Renal pelvis (tissue), 4 donors: ENCODE results near the gene SMIM24. TPM values are rescaled to one million over a fixed set of nuclear protein-coding genes. Genes with fewer than 3 reads are reported as not detected.

ENCODE experiments used
- DNase-seq: peaks from one replicate; pipeline ENCODE4 v3.0.0-alpha.2; 2013
- polyA plus RNA-seq, 3 donors: library from polyadenylated mRNA; unstranded; fragments of 120-200 nt; gene quantifications; one replicate each; pipeline ENCODE4 v1.2.1, GENCODE V29; 2013; ENCODE audit not compliant: insufficient read length in 3 of 3

The SMIM24 gene
- polyA plus RNA-seq, 3 donors = 514 to 578 (median 532) TPM

DNA sequence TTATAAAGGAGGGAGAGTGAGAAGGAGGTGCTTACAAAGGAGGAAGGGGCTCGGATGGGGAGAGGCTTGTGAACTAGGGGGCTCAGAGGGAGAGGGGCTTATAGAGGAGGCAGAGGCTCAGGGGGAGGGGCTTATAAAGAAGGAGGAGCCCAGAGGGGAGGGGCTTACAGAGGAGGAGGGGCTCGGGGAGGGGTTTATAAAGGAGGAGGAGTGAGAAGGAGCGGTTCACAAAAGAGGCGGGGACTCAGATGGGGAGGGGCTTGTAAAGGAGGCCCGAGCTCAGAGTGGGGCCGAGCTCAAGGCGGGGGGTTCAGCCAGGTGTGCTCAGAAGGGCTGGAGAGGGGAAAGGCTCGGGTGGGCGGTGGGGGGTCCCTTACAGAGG is 500 bp downstream of the SMIM24 start:
- no peak for DNase-seq

- no peak for DNase-seq
These were observed 1.0 kb downstream of the SMIM24 start for GRCh38 chr19:3479177-3479833.

DNA sequence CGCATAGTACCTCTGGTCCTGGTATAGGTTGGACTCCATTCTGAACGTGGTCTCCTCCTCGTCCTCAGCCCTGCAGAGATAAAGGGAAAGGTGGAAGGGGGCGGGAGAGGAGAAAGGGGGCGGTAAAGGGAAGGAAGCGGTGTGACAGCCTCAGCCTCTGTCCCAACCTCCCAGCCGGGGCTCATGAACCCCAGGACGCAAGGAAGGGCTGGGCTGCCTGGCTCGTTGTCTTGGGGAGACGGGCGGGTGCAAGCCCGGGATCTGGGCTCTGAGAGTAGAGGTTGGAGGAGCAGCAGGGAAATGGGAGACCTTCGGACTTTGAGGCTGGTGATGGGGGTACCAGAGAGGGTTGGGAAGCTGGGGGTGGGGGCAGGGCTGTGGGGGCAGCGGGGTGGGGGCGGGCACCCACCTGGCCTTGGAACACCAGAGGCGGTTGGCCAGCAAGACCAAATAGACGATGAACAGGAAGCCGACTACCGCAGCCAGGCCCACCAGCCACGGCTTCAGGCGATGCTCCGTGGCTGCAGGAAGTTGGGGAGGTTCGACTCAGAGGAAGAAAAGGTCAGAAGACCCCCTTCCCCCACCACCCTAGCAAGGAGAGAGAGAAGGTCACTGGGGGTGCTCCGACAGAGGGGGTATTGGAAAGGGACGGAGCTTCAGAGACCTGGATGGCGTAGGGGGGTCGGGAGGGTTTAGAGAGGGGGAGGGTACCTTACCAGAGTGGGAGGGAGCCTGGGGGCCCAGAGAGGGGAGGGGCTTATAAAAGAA is 1.7 kb downstream of the SMIM24 start:
- DNase-seq = no peak

DNA sequence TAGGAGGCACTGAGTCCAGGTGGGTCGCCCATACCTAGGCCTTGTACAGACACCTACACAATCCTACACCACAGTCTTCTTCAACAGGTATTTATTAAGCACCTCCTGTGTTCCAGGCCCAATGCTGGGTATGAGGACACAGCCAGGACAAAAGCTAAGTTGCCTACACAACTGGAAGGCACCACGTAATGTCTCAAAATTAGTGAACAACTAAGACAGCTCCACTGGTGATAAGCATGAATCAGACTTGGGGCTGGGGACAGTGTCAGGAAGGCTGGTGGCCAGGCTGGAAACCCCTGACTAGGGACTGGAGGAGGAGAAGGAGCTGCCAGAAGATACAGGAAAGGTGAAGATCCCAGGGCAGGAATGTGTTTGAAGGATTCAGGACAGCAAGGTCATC is 2.4 kb downstream of the SMIM24 start:
- DNase-seq = no peak

GRCh38 chr19:3477506-3477905 is 2.8 kb downstream of the SMIM24 start:
- no peak for DNase-seq

- DNase-seq = no peak
These were observed 3.5 kb downstream of the SMIM24 start for GRCh38 chr19:3476830-3477229.

DNA sequence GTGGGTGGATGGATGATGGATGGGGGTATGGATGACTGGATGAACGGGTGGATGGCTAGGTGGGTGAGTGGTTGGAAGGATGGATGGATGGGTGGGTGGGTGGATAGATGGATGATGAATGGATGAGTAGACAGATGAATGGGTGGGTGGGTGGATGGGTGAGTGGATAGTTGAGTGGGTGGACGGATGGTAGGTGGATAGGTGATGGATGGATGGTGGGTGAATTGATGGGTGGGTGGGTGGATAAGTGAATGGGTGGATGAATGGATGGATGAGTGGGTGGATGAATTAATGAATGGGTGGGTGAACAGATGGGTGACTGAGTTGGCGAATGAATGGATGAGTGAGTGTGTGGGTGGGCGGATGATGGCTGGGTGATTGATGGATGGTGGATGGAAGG is 4.9 kb downstream of the SMIM24 start:
- DNase-seq = no peak

DNA sequence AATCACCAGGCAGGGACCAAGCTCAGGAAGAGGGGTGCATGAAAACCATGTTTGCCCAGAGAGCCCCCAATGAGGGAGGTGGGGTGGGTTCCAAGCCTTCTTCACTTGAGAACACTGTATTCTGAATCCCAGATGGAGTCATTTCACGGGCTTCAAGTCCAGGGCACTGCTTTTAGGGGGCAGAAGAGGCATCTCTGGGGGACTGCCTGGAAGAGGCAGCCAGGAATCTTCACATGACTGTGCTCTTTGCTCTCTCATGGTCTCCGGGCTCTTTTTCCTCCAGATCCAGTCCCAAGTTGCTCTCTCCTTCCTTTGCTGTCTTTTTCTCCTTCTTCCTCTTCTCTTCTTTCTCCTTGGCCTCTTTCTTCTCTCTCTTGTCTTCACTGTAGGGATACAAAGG is 5.7 kb downstream of the SMIM24 start:
- no peak for DNase-seq

DNA sequence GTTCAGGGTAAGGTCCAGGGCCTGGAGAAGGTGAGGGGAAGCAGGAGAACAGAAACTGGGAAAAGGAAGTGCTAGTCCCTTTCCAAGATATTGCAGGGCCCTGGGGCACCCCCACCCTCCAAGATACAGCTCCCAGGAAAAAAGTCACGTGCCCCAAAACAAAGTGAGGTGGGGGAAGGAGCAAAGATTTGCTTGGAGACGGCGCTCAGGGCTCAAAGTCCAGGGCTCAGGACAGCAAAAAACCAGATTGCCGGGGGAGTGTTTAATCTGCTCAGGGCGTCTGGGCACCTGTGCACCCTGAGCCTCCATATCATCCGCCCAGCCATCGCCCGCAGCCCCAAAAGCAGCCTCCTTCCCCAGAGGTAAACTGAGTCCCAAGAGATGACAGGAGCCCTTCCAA is 6.3 kb downstream of the SMIM24 start:
- no peak for DNase-seq

GRCh38 chr19:3471954-3472655 is 8.2 kb downstream of the SMIM24 start:
- DNase-seq = no peak

GRCh38 chr19:3470500-3471128 is 9.7 kb downstream of the SMIM24 start:
- DNase-seq = no peak

DNA sequence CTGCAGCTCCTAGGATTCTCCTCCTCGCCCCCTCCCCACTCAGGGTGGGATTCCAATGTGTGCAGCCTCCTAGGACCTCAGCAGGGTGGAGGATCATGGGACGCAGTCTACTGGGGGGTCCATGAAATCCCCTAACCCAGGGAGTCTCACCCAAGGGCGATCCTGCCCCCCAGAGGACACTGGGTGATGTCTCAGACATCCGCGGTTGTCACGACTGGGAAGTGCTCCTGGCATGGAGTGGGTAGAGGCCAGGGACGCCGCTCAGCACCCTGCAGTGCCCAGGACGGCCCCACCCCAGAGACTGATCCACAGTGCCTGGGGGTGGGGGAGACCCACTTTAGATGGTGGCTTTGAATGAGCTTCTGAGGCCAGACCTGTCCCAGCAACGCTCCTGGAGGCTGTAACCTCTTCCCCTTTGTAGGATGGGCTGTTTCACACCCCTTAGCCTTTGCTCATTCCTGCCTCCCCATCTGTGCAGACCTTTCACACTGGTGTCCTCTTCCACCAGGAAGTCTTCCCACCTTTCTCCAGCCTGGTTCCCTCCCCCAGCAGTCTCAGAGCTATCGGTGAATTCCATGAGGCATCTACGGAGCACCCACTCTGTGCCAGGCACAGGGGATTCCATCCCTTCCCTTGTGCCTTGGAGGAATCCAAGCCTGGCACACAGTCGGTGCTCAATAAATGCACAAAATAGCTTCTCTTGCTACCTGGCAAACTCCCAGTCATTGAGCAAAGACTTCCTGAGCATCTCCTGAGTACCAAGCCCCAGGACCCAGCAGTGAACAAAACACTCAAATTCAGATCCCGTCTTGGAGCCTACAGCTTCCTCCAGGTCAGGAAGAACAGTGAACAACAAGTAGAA is 10.5 kb downstream of the SMIM24 start:
- DNase-seq = no peak

GRCh38 chr19:3468211-3468610 is 12.1 kb downstream of the SMIM24 start:
- no peak for DNase-seq

DNA sequence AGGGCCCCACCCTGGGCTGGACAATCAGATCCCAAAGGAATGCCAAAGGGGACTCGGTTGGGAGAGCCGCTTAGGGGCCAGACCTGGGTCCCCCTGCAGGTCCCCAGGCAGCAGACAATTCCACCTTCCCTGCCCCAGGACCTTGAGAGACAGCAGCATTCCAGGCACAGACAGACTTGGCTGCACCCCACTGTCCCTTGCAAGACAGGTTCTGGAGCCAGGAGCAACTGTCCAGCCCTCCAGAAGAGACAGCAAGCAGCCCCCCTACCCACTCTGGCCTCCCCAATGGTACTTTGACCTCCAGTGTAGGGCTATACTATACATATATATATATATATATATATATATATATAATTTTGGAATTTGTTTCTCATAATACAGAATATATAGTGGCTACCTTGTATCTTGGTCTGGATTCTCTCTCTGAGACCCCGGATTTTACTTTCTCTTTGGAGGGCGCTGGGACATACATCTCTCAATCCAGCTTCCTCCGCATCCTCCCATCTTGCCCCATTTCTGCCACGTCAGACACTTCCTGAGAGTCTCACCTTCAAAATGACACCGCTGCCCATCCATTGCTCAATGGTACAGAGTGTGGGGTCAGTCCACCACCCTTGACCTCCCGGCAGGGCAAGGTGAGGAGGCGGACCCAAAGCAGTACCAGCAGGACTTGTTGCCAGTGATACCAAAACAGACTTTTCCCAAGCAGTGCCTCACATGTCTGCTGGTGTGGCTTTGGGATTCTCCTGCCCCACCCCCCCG is 12.7 kb downstream of the SMIM24 start:
- DNase-seq = no peak

DNA sequence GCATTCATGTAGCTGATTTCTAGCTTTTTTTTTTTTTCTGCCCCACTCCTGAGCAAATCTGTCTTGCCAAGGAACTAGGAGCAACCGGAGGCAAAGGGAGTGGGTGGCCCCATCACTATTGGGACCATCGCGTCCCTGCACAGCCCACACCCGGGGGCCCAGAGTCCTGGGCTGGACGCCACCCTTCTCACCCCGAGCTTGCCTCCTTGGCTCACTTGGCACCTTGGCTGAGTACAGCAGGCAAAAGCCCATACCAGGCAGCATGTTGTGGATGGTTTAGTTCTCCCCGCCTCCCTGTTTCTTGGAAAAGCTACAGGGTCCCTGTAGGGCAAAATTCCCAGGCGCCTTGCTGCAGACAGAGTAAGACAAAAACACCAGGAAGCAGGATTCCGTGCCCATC is 13.7 kb downstream of the SMIM24 start:
- DNase-seq = no peak

DNA sequence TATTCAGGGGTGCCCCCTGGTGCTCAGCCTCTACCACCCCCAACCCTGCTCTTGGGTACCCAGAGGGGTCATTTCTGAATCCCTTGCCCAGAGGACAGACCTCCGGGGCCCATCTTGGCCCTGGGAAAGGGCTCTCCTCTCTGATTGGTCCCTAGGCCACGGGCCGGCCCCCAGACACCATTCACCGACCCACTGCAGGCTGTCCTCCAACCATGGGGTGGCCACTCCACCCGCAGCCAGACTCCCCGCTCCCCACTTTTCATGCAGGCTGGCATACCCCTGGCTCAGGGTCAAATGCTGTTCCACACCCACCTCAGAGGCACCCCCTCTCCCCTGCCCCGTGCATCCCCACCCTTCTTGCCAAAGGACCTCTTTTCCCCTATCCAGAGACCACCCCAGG is 14.8 kb downstream of the SMIM24 start:
- no peak for DNase-seq

- no peak for DNase-seq
These were observed 15.6 kb downstream of the SMIM24 start for GRCh38 chr19:3464587-3465235.

DNA sequence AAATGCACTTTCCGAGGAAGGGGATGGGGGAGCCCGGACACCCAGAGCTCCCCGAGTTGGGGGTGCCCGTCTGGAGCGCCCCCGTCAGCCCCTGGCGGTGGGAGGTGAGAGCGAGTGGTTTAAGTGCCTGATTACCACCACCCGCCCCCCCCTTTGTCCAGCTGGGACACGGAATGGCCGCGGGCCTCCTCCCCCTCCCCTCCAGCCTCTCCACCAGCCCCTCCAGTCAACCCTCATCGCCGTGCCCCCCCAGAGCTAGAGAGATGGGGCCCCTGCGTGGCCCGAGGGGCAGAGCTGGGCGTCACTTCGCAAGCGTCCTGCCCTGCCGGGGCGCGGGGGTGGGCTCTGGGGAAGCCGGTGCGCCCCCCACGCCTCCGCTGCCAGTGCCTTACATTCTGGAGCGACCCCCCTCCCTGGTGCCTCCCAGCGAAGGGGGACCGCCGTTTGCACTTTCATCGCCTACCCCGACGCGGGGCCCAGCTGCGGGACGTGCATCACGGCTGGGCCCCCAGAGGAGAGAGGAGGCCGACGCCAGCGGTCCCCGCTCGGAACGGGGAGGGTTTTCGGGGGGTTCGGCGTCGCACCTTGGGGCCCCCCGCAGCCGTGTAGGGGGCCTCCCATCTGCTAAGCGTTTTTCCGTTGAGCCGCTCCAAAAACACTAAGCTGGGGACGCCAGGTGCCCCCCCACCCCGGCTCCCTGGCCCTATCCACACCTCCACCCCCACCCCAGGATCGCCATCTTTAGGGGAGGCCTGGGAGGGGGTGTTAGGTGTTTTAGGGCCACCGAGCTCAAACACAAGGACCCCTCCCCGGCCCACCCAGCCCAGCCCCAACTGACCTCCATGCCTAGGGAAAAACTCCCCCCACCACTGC is 16.4 kb downstream of the SMIM24 start:
- no peak for DNase-seq

- no peak for DNase-seq
These were observed 17.2 kb downstream of the SMIM24 start for GRCh38 chr19:3462991-3463713.
